HEK293 (cell line): Measurements from ENCODE around the gene TMC2.

Experiments used
- ATF2 ChIP-seq: fragments of 450-650 bp; formaldehyde crosslinking; IDR thresholded peaks from 2 replicates; pipeline ENCODE4 v1.5.1; 2016; ENCODE audit warnings: missing biosample characterization, missing genetic modification characterization, low read depth
- GFI1B ChIP-seq: fragments of 450-650 bp; formaldehyde crosslinking; IDR thresholded peaks from 2 replicates; pipeline ENCODE4 v1.5.1; 2016; ENCODE audit warnings: missing biosample characterization, missing genetic modification characterization
- HOXD13 ChIP-seq: sonication (generic); formaldehyde crosslinking; IDR thresholded peaks from 2 replicates; pipeline ENCODE4 v1.8.0; 2022; ENCODE audit warnings: missing genetic modification reagents, borderline replicate concordance
- KLF7 ChIP-seq: fragments of 450-650 bp; formaldehyde crosslinking; IDR thresholded peaks from 2 replicates; pipeline ENCODE4 v1.5.1; 2016; ENCODE audit warnings: missing biosample characterization, missing genetic modification characterization, borderline replicate concordance
- PATZ1 ChIP-seq: fragments of 450-650 bp; formaldehyde crosslinking; IDR thresholded peaks from 2 replicates; pipeline ENCODE4 v1.5.1; 2016; ENCODE audit warnings: missing biosample characterization, missing genetic modification characterization
- REPIN1 ChIP-seq: fragments of 450-650 bp; formaldehyde crosslinking; IDR thresholded peaks from 2 replicates; pipeline ENCODE4 v1.5.1; 2017; ENCODE audit warnings: missing biosample characterization, missing genetic modification characterization, low read depth
- SP7 ChIP-seq: fragments of 450-650 bp; formaldehyde crosslinking; IDR thresholded peaks from 2 replicates; pipeline ENCODE4 v1.5.1; 2016; ENCODE audit warnings: missing biosample characterization, missing genetic modification characterization
- TRIM28 ChIP-seq: IDR thresholded peaks from 2 replicates; pipeline ENCODE4 v1.6.1; 2011; ENCODE audit warnings: low read length, control low read depth, borderline replicate concordance
- ZBTB7A ChIP-seq: fragments of 450-650 bp; formaldehyde crosslinking; IDR thresholded peaks from 2 replicates; pipeline ENCODE4 v1.5.1; 2016; ENCODE audit warnings: low read depth, missing biosample characterization, missing genetic modification characterization
- ZBTB8A ChIP-seq: fragments of 450-650 bp; formaldehyde crosslinking; IDR thresholded peaks from 2 replicates; pipeline ENCODE4 v1.5.1; 2016; ENCODE audit warnings: missing biosample characterization, missing genetic modification characterization
- ZFP41 ChIP-seq: fragments of 450-650 bp; formaldehyde crosslinking; IDR thresholded peaks from 2 replicates; pipeline ENCODE4 v1.5.1; 2016; ENCODE audit warnings: missing biosample characterization, missing genetic modification characterization, borderline replicate concordance
- ZNF175 ChIP-seq: fragments of 450-650 bp; formaldehyde crosslinking; IDR thresholded peaks from 2 replicates; pipeline ENCODE4 v1.5.1; 2016; ENCODE audit warnings: missing biosample characterization, missing genetic modification characterization
- ZNF202 ChIP-seq: fragments of 450-650 bp; formaldehyde crosslinking; IDR thresholded peaks from 2 replicates; pipeline ENCODE4 v1.5.1; 2016; ENCODE audit warnings: missing biosample characterization, missing genetic modification characterization, borderline replicate concordance
- ZNF214 ChIP-seq: fragments of 450-650 bp; formaldehyde crosslinking; IDR thresholded peaks from 2 replicates; pipeline ENCODE4 v1.5.1; 2017; ENCODE audit warnings: missing biosample characterization, mild to moderate bottlenecking, missing genetic modification characterization, borderline replicate concordance
- ZNF394 ChIP-seq: fragments of 450-650 bp; formaldehyde crosslinking; IDR thresholded peaks from 2 replicates; pipeline ENCODE4 v1.5.1; 2016; ENCODE audit warnings: missing biosample characterization, missing genetic modification characterization, mild to moderate bottlenecking, moderate library complexity, borderline replicate concordance
- ZNF449 ChIP-seq: fragments of 450-650 bp; formaldehyde crosslinking; IDR thresholded peaks from 2 replicates; pipeline ENCODE4 v1.5.1; 2017; ENCODE audit warnings: missing biosample characterization, mild to moderate bottlenecking, missing genetic modification characterization, moderate library complexity
- ZNF473 ChIP-seq: fragments of 450-650 bp; formaldehyde crosslinking; IDR thresholded peaks from 2 replicates; pipeline ENCODE4 v1.5.1; 2017; ENCODE audit warnings: missing biosample characterization, missing genetic modification characterization
- ZNF501 ChIP-seq: fragments of 450-650 bp; formaldehyde crosslinking; IDR thresholded peaks from 2 replicates; pipeline ENCODE4 v1.5.1; 2016; ENCODE audit warnings: missing biosample characterization, missing genetic modification characterization
- ZNF549 ChIP-seq: fragments of 450-650 bp; IDR thresholded peaks from 2 replicates; pipeline ENCODE4 v1.5.1; 2018; ENCODE audit warnings: missing biosample characterization, missing genetic modification characterization, mild to moderate bottlenecking, inconsistent platforms, moderate library complexity
- ZNF654 ChIP-seq: fragments of 450-650 bp; formaldehyde crosslinking; IDR thresholded peaks from 2 replicates; pipeline ENCODE4 v1.5.1; 2016; ENCODE audit warnings: low read depth, missing biosample characterization, missing genetic modification characterization
- ZNF677 ChIP-seq: fragments of 450-650 bp; IDR thresholded peaks from 2 replicates; pipeline ENCODE4 v1.5.0; 2018; ENCODE audit warnings: missing biosample characterization, mild to moderate bottlenecking, missing genetic modification characterization, moderate library complexity
- ZSCAN23 ChIP-seq: fragments of 450-650 bp; formaldehyde crosslinking; IDR thresholded peaks from 2 replicates; pipeline ENCODE4 v1.5.1; 2016; ENCODE audit warnings: missing biosample characterization, missing genetic modification characterization
- ZSCAN5A ChIP-seq: fragments of 450-650 bp; formaldehyde crosslinking; IDR thresholded peaks from 2 replicates; pipeline ENCODE4 v1.5.1; 2016; ENCODE audit warnings: missing biosample characterization, missing genetic modification characterization
- TF ChIP-seq, protein P1 (sequence below): fragments of 450-650 bp; formaldehyde crosslinking; conservative IDR thresholded peaks from 2 replicates; pipeline ENCODE4 v1.5.1; 2016; ENCODE audit warnings: low read depth, missing biosample characterization, missing genetic modification characterization
- TF ChIP-seq, protein P2 (sequence below): fragments of 450-650 bp; formaldehyde crosslinking; IDR thresholded peaks from 2 replicates; pipeline ENCODE4 v1.5.1; 2016; ENCODE audit warnings: missing biosample characterization, missing genetic modification characterization

TMC2 gene

DNA sequence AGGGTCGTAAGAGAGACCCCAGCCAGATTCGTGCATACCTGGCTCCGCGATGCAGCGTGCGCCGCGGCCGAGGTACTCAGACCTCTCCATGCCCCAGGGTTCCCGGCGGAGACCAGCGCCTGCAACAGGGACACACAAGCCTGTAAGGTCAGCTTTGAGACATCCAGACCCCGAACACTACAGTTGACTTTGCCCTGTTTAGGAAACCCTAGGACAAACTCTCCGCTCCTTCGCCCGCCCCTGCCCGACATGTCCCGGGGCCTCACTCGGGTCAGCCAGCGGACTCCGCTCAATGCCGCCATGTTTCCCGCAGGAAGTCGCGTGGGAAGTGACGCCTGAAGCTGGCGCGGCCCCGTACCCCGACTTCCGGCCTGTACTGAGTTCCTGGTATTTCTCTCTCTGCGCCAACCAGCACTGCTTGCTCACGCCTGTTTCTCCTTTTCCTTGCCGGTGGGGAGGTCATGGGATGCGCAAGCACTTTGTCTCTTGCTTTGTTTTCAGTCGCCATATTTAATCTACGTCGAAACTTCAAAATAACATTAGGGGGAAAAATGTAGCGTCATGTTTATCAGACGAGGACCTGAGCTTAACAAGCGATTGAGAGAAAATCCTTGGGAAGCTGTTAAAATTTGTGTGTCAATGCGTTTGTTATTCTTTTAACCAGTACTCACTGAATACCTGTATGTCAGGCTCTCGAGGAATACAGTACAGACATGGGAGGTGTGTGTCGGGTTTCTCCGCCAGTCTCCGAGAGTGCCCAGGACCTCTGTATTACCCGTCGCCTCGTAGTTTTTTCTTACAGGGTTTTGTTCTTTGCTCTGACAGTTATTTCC lies 127.7 kb downstream of the TMC2 start, which contains the start of gene IDH3B (continued):
- no peak; the same call in 1 of the 2 replicates for TF ChIP-seq ZSCAN5A
- TF ChIP-seq ZNF473 = no peak
- TF ChIP-seq ZSCAN23 (tag by site-specific recombination) = no peak
- no peak for TF ChIP-seq ZNF449 (tag by site-specific recombination)
- TF ChIP-seq ZNF549 (tag by site-specific recombination) = no peak
- TF ChIP-seq ZNF394 (tag by site-specific recombination) = 0 out of 2 replicates have a peak, but pooled peaks have one; percentile 19
- no peak for TF ChIP-seq ZNF654 (tag by site-specific recombination)
- TF ChIP-seq REPIN1 = no peak
- no peak for TF ChIP-seq TRIM28
- TF ChIP-seq ZBTB7A (tag by site-specific recombination) = no peak
- no peak for TF ChIP-seq HOXD13
- peak; percentile 55; the same call in 1 of the 2 replicates for TF ChIP-seq ZBTB8A (tag by site-specific recombination)
- no peak for TF ChIP-seq ZNF175 (tag by site-specific recombination)
- TF ChIP-seq, protein P1, sequence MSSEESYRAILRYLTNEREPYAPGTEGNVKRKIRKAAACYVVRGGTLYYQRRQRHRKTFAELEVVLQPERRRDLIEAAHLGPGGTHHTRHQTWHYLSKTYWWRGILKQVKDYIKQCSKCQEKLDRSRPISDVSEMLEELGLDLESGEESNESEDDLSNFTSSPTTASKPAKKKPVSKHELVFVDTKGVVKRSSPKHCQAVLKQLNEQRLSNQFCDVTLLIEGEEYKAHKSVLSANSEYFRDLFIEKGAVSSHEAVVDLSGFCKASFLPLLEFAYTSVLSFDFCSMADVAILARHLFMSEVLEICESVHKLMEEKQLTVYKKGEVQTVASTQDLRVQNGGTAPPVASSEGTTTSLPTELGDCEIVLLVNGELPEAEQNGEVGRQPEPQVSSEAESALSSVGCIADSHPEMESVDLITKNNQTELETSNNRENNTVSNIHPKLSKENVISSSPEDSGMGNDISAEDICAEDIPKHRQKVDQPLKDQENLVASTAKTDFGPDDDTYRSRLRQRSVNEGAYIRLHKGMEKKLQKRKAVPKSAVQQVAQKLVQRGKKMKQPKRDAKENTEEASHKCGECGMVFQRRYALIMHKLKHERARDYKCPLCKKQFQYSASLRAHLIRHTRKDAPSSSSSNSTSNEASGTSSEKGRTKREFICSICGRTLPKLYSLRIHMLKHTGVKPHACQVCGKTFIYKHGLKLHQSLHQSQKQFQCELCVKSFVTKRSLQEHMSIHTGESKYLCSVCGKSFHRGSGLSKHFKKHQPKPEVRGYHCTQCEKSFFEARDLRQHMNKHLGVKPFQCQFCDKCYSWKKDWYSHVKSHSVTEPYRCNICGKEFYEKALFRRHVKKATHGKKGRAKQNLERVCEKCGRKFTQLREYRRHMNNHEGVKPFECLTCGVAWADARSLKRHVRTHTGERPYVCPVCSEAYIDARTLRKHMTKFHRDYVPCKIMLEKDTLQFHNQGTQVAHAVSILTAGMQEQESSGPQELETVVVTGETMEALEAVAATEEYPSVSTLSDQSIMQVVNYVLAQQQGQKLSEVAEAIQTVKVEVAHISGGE (tag by site-specific recombination) = peak; percentile 94
- TF ChIP-seq ZNF214 (tag by site-specific recombination) = no peak
- TF ChIP-seq, protein P2, sequence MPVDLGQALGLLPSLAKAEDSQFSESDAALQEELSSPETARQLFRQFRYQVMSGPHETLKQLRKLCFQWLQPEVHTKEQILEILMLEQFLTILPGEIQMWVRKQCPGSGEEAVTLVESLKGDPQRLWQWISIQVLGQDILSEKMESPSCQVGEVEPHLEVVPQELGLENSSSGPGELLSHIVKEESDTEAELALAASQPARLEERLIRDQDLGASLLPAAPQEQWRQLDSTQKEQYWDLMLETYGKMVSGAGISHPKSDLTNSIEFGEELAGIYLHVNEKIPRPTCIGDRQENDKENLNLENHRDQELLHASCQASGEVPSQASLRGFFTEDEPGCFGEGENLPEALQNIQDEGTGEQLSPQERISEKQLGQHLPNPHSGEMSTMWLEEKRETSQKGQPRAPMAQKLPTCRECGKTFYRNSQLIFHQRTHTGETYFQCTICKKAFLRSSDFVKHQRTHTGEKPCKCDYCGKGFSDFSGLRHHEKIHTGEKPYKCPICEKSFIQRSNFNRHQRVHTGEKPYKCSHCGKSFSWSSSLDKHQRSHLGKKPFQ (tag by site-specific recombination) = no peak
- TF ChIP-seq PATZ1 (tag by site-specific recombination) = no peak
- TF ChIP-seq SP7 (tag by site-specific recombination) = peak; percentile 78
- TF ChIP-seq ZNF202 (tag by site-specific recombination) = no peak
- TF ChIP-seq KLF7 (tag by site-specific recombination) = no peak
- TF ChIP-seq ZNF501 (tag by site-specific recombination) = peak; percentile 60; the same call in 1 of the 2 replicates
- TF ChIP-seq ZNF677 = no peak
- TF ChIP-seq ZFP41 (tag by site-specific recombination) = no peak
- TF ChIP-seq GFI1B (tag by site-specific recombination) = no peak
- TF ChIP-seq ATF2 = no peak
